RWPE2 (cell line): ENCODE results near the gene TNS3.

ENCODE experiments used
- ATAC-seq: fragments of 200-7000 bp; cut with Tn5 transposase; 3 replicates; pipeline ENCODE4 v1.9.1; 2021; ENCODE audit warnings: low read depth
- DNase-seq: peaks from one replicate; pipeline ENCODE4 v3.0.0-alpha.2; 2020; ENCODE audit warnings: low spot score
- H3K27ac ChIP-seq: fragments of 450-650 bp; 2 replicates; pipeline ENCODE4 v1.5.1; 2017; ENCODE audit warnings: mild to moderate bottlenecking; ENCODE audit not compliant: poor library complexity, severe bottlenecking
- H3K27me3 ChIP-seq: fragments of 250-450 bp; sonication (Bioruptor Pico); 2 replicates; pipeline ENCODE4 v1.5.1; 2021; ENCODE audit warnings: mild to moderate bottlenecking, moderate library complexity; ENCODE audit not compliant: insufficient read depth, poor library complexity, severe bottlenecking
- H3K36me3 ChIP-seq: fragments of 250-450 bp; sonication (Bioruptor Pico); 2 replicates; pipeline ENCODE4 v1.5.1; 2020; ENCODE audit warnings: low read depth, mild to moderate bottlenecking, moderate library complexity
- H3K4me1 ChIP-seq: fragments of 250-450 bp; sonication (Bioruptor Pico); 2 replicates; pipeline ENCODE4 v1.5.1; 2021; ENCODE audit warnings: mild to moderate bottlenecking, moderate library complexity; ENCODE audit not compliant: insufficient read depth, poor library complexity, severe bottlenecking
- H3K4me3 ChIP-seq: fragments of 250-450 bp; sonication (Bioruptor Pico); 2 replicates; pipeline ENCODE4 v1.5.1; 2021; ENCODE audit warnings: mild to moderate bottlenecking, moderate library complexity; ENCODE audit not compliant: severe bottlenecking
- H3K9me3 ChIP-seq: fragments of 250-450 bp; sonication (Bioruptor Pico); 2 replicates; pipeline ENCODE4 v1.5.1; 2021; ENCODE audit warnings: mild to moderate bottlenecking, moderate library complexity; ENCODE audit not compliant: severe bottlenecking
- TF ChIP-seq, protein P1 (sequence below): fragments of 450-650 bp; IDR thresholded peaks from one replicate; pipeline ENCODE4 v1.5.1; 2017; ENCODE audit warnings: mild to moderate bottlenecking, moderate library complexity; ENCODE audit not compliant: poor library complexity, severe bottlenecking

The TNS3 gene

DNA sequence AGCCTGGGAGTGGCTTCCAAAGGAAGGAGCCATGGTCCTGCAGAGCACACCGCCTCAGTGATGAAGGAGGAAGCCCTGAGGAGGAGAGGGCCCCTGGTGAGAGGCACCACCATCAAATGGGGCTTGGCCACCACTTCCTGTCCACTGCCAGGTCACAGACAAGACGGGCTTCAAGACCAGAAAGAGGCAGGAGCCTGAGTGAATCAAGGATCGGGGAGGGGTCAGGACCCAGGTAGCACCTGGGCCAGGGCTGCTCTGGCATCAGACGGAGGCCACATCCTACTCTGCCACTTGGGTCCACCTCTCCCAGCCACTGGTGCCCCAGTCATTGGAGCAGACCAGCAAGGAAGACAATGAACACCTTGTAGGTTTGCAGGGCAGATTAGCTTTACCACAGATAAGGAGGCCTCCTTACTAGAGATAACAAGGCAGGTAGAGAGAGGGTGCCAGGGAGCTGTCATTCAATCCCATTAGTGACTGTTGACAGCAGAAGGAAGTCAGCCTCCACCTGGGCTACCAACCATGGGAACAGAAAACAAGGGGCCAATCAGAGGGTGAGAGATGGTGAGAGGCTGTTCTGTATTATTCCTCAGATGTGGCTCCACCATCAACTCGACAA, 143.4 kb downstream of the TNS3 start:
- Histone ChIP-seq H3K4me1 (peaks cover 5% of the 10 kb centered on the region), H3K27me3 (no peaks in the 10 kb centered on the region), H3K9me3 (no peaks in the 10 kb centered on the region), H3K27ac (no peak overlapping the region), H3K4me3 (no peak overlapping the region), H3K36me3 (peaks cover 40% of the 10 kb centered on the region)
- ATAC-seq (no peak), DNase-seq (no peak)
- TF ChIP-seq, protein P1, sequence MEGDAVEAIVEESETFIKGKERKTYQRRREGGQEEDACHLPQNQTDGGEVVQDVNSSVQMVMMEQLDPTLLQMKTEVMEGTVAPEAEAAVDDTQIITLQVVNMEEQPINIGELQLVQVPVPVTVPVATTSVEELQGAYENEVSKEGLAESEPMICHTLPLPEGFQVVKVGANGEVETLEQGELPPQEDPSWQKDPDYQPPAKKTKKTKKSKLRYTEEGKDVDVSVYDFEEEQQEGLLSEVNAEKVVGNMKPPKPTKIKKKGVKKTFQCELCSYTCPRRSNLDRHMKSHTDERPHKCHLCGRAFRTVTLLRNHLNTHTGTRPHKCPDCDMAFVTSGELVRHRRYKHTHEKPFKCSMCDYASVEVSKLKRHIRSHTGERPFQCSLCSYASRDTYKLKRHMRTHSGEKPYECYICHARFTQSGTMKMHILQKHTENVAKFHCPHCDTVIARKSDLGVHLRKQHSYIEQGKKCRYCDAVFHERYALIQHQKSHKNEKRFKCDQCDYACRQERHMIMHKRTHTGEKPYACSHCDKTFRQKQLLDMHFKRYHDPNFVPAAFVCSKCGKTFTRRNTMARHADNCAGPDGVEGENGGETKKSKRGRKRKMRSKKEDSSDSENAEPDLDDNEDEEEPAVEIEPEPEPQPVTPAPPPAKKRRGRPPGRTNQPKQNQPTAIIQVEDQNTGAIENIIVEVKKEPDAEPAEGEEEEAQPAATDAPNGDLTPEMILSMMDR, result no peak

DNA sequence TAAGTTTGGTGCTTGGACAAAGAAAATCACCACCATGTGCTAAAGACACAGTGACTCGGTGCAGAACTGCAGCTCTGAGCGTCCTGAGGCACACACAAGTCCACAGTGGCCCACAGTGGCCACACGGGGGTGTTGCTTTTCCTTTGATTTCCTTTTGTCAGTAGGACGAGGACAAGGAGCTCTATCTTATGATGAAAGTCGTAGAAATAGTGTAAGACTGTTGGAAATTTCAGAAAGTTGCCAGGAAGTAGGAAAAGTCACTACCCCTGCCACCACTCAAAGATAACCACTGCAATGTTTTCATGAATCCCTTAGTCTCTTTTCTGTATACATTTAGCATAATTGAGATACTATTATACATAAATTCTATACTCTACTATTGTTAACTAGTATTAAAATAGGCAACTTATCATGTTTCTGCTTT, 146.0 kb downstream of the TNS3 start:
- H3K36me3 ChIP-seq, result peaks cover 51% of the 10 kb centered on the region
- H3K27me3 ChIP-seq, result no peaks in the 10 kb centered on the region
- no peak for DNase-seq
- no peak overlapping the region for H3K4me3 ChIP-seq
- H3K4me1 ChIP-seq, result peaks cover 5% of the 10 kb centered on the region
- no peak overlapping the region for H3K27ac ChIP-seq
- TF ChIP-seq, protein P1, result peak; percentile 70
- ATAC-seq, result peak; percentile 93
- H3K9me3 ChIP-seq, result no peaks in the 10 kb centered on the region

DNA sequence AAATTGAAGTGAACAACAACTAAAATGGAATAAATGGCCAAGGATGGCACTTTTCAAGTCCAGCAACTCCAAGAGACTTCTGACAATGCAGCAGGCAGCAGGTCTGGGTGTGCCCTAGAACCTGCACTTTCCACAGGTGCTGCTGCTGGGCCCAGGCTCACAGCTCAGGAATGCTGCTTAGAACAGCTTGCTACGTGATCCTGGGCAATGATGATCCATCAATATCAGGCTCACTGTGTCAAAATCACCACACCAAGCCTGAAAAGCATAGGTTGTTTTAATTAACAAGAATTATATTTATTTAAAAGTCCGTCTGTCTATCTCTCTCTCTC, 148.4 kb downstream of the TNS3 start:
- peaks cover 5% of the 10 kb centered on the region for H3K4me1 ChIP-seq
- ATAC-seq, result no peak
- no peak overlapping the region for H3K4me3 ChIP-seq
- no peaks in the 10 kb centered on the region for H3K9me3 ChIP-seq
- no peak for DNase-seq
- no peak overlapping the region for H3K27ac ChIP-seq
- peaks cover 43% of the 10 kb centered on the region for H3K36me3 ChIP-seq
- TF ChIP-seq, protein P1, result no peak
- no peaks in the 10 kb centered on the region for H3K27me3 ChIP-seq

DNA sequence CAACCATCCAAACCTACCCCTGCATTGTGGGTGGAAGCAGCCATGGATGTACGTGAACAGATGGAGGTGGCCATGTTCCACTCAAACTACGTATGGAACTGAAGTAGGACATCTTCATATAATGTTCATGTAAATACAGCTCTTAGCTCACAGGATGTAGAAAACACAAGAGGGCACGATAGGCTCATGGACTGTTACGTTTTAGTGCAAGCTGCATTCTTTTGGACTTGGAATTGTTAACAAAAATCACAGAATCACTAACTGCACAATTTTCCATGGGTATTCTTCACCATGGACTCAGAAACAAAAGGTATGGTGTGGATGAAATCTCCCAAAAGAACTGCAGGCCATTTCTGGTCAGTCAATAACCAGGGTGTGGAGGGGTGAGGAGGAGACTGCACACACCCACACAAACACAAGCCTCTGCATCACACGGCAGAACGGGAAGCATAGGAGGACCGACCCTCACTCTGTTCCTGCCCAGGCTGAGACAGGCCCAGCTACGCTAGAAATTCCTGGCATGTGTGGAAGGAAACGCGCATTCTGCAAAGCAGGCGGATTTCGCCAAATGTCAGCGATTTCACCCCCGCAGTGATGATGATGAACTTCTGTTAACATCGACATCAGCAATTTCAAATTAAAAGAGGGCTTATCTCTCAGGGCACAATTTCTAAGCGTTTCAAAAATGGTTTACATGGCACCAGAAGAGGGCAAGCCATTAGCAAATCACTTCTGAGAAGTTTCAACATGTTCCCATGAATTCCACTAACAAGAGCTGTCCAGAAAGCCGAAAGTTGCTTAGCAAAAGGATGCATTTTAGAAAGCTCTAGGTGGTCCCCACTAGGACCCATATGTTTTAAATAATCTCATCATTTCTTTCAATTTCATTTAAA, 149.0 kb downstream of the TNS3 start:
- peaks cover 48% of the 10 kb centered on the region for H3K36me3 ChIP-seq
- no peak overlapping the region for H3K27ac ChIP-seq
- H3K4me3 ChIP-seq, result no peak overlapping the region
- TF ChIP-seq, protein P1, result no peak
- H3K9me3 ChIP-seq, result no peaks in the 10 kb centered on the region
- no peak for ATAC-seq
- H3K27me3 ChIP-seq, result no peaks in the 10 kb centered on the region
- peaks cover 5% of the 10 kb centered on the region for H3K4me1 ChIP-seq
- DNase-seq, result no peak

DNA sequence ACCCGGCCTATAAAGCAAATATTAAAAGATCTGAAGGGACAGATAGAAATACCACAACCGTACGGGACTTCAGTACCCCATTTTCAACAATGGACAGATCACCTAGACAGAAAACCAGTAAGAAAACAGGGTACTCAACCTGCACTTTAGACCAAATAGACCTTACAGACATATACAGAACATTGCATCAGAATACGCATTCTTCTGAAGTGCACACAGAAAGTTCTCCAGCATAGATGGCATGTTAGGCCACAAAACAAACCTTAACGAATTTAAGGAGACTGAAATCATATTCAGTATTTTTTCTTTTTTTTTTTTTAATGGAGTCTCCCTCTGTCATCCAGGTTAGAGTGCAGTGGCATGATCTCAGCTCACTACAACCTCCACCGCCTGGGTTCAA, 151.5 kb downstream of the TNS3 start:
- Histone ChIP-seq H3K4me1 (no peaks in the 10 kb centered on the region), H3K4me3 (no peak overlapping the region), H3K9me3 (no peaks in the 10 kb centered on the region), H3K36me3 (peaks cover 41% of the 10 kb centered on the region), H3K27me3 (no peaks in the 10 kb centered on the region), H3K27ac (no peak overlapping the region)
- ATAC-seq (no peak), DNase-seq (no peak)
- TF ChIP-seq, protein P1, result no peak
